Heart left ventricle (tissue), 16 donors: ENCODE measurements around the gene HJV. TPM values are rescaled to one million over a fixed set of nuclear protein-coding genes. Genes with fewer than 3 reads are reported as not detected.
A peak's percentile ranks its signal among the peaks of the same experiment; 100 is the strongest.

ENCODE experiments used
- ATAC-seq, 4 donors: fragments of 200-7000 bp; cut with Tn5 transposase; one replicate each; pipeline ENCODE4 v1.9.1; 2020 to 2022; ENCODE audit warnings: moderate library complexity in 4 of 4, mild to moderate bottlenecking in 3 of 4, moderate number of reproducible peaks in 1 of 4
- DNase-seq, 5 donors: peaks; one replicate each; pipeline ENCODE4 v3.0.0-alpha.2; 2020
- H3K27ac ChIP-seq, 12 donors: fragments of 200-600 bp; sonication (generic) in 4 of 12; one replicate each; pipeline versions ENCODE4 v1.5.0 to v1.8.0; 2016 to 2022; ENCODE audit warnings: mild to moderate bottlenecking in 2 of 12
- H3K27me3 ChIP-seq, 9 donors: fragments of 200-600 bp; sonication (generic) in 2 of 9; one replicate each; pipeline versions ENCODE4 v1.5.1 to v1.8.0; 2016 to 2022; ENCODE audit warnings: mild to moderate bottlenecking in 3 of 9
- H3K36me3 ChIP-seq, 9 donors: fragments of 200-600 bp; sonication (generic) in 2 of 9; one replicate each; pipeline versions ENCODE4 v1.5.0 to v1.8.0; 2018 to 2022; ENCODE audit warnings: mild to moderate bottlenecking in 2 of 9
- H3K4me1 ChIP-seq, 12 donors: fragments of 200-600 bp; sonication (generic) in 4 of 12; one replicate each; pipeline versions ENCODE4 v1.5.0 to v1.8.0; 2016 to 2022; ENCODE audit warnings: mild to moderate bottlenecking in 3 of 12
- H3K4me3 ChIP-seq, 12 donors: fragments of 200-600 bp; sonication (generic) in 4 of 12; one replicate each; pipeline versions ENCODE4 v1.5.0 to v1.8.0; 2017 to 2022; ENCODE audit warnings: mild to moderate bottlenecking in 9 of 12, moderate library complexity in 4 of 12
- H3K9me3 ChIP-seq, 12 donors: fragments of 200-600 bp; sonication (generic) in 4 of 12; one replicate each; pipeline versions ENCODE4 v1.5.0 to v1.8.0; 2016 to 2022; ENCODE audit warnings: mild to moderate bottlenecking in 1 of 12
- POLR2A ChIP-seq, 2 donors: fragments of 450-650 bp; IDR thresholded peaks; one replicate each; pipeline ENCODE4 v1.6.1; 2017; ENCODE audit warnings: antibody characterized with exemption in 2 of 2, mild to moderate bottlenecking in 2 of 2, moderate library complexity in 2 of 2
- WGBS, 4 donors: extraction: QIAGEN DNeasy Blood & Tissue Kit in 2 of 4; methylation state at CpG; one replicate each; pipeline versions ENCODE4 v1.1.5 to v1.1.7; 2013 to 2018; 5-methylcytosine and 5-hydroxymethylcytosine counted together
- intact Hi-C, 10 donors: fragments of 100-400 bp; cut with DNase I; formaldehyde crosslinking; loops; one replicate each; pipeline versions ENCODE4 v1.11.1 to v1.14.2; 2022
- polyA plus RNA-seq, 2 donors: library from polyadenylated mRNA; stranded (reverse); fragments of 200-250 nt; gene quantifications; one replicate each; pipeline ENCODE4 v1.2.3, GENCODE V29; 2013
- total RNA-seq, 9 donors: library from RNA; depleted of rRNA in 2 of 9; stranded (reverse); fragments of >200 nt in 2 of 9; fragmentation: NEBNext Ultra II Directional in 3 of 9; extraction: Animal tissue kit (Norgen Biotek cat#: 25700) in 3 of 9; gene quantifications; one replicate each; pipeline versions ENCODE4 v1.1.0 to v1.2.4, GENCODE V29; 2016 to 2023
- TF ChIP-seq, protein P1 (sequence below), 12 donors: fragments of 200-600 bp; sonication (generic) in 4 of 12; IDR thresholded peaks; one replicate each; pipeline versions ENCODE4 v1.5.0 to v1.8.0; 2018 to 2022; ENCODE audit warnings: antibody characterized with exemption in 12 of 12, mild to moderate bottlenecking in 5 of 12
- donor health status: ischemic (EF 13 %, LVEDD 7.1; RV severe dilation, severe dysfunction).
- donor health status: healthy with polysubstance abuse.
- donor health status: DM: no; HTN: yes; CAD: no.
- donor health status: DM: no; HTN: no; CAD: no.
- donor health status: ischemic (EF 25% LVEDD 6.9; RV normal size, moderate dysfunction).
- donor health status: ischemic (EF 25% LVEDD 5.7; RV mildly dilated, moderate dysfunction).
- donor health status: healthy.
- donor health status: DM: yes; HTN: yes; CAD: no.
- donor health status: ischemic (EF 35%, LVEDD 5.7; RV mildly dilated, moderate dysfunction).
- donor health status: nonischemic (EF 11% LVEDD 7.7; RV severe dilation, severe dysfunction).
- donor health status: DM: yes; HTN: yes; CAD: no.
- donor health status: PGD.
- donor health status: ischemic (EF 29% LVEDD 5.4; RV normal size, mild dysfunction).
- donor health status: nonischemic (EF 23%, LVEDD 6.1; RV moderate dilation, normal function).

HJV gene
- total and polyA plus RNA-seq, 11 donors = 0.62 to 125 (median 63.9) TPM

GRCh38 chr1:145982010-145982723 is 39.4 kb downstream of the HJV start:
- peak overlapping the region; percentile 81 to 98 (median 96) for H3K27ac ChIP-seq
- DNase-seq (peak in 3 of 5 donors; percentile 63 to 74 (median 72)), ATAC-seq (peak in 2 of 4 donors; percentile 1 to 8)

DNA sequence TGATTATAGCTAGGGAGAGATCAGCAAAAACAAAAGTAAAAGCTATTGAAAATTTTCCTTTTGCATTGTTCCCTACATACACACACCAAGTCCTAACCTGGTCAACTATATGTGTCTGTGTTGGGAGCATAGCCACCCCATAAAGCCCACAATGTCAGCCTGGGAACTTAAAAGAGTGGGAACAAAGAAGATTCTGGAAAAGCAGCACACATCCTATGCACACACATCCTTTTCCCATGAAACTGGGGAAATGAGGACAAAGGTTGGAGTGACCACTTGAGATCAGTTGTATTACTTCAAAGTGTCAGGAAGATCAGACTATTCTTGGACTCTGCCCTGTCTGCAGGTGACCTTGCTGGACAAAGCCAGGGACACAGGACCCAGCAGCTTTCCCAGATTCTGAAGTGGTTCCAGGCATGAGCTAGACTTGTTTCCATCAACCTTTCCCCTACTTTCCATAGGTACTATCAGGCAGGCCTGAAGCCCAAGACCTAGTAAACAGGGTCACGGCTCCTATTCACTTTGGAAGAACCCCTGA is 41.0 kb downstream of the HJV start:
- Histone ChIP-seq H3K4me1 (peaks cover 23 to 84% (median 76%) of the 10 kb centered on the region in 12 donors), H3K9me3 (no peaks in the 10 kb centered on the region), H3K36me3 (peaks cover 0 to 6% (median 0%) of the 10 kb centered on the region in 9 donors), H3K27ac (peak overlapping the region; percentile 81 to 98 (median 96)), H3K4me3 (peak overlapping the region in 8 of 12 donors; percentile 5 to 45 (median 35)), H3K27me3 (no peaks in the 10 kb centered on the region)
- intact Hi-C loops = loop anchor here in 2 of 10 donors (2.0 kb wide), 2 partner anchors 16 kb away; partner anchors contain the start of genes ANKRD34A (in 1 of the 2), POLR3GL (in 1 of the 2) and TXNIP (in 1 of the 2)
- DNase-seq (peak in 4 of 5 donors; percentile 64 to 85 (median 74)), ATAC-seq (peak; percentile 38 to 60 (median 50))
- WGBS, 4 donors = 27 to 57% (median 36%) methylated on average over 1 of the region's 1 CpG
- TF ChIP-seq, protein P1, sequence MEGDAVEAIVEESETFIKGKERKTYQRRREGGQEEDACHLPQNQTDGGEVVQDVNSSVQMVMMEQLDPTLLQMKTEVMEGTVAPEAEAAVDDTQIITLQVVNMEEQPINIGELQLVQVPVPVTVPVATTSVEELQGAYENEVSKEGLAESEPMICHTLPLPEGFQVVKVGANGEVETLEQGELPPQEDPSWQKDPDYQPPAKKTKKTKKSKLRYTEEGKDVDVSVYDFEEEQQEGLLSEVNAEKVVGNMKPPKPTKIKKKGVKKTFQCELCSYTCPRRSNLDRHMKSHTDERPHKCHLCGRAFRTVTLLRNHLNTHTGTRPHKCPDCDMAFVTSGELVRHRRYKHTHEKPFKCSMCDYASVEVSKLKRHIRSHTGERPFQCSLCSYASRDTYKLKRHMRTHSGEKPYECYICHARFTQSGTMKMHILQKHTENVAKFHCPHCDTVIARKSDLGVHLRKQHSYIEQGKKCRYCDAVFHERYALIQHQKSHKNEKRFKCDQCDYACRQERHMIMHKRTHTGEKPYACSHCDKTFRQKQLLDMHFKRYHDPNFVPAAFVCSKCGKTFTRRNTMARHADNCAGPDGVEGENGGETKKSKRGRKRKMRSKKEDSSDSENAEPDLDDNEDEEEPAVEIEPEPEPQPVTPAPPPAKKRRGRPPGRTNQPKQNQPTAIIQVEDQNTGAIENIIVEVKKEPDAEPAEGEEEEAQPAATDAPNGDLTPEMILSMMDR (IDR thresholded peaks at IDR 0.05) = no peak
- TF ChIP-seq POLR2A (IDR thresholded peaks at IDR 0.05) = no peak

More at GRCh38 chr1:145982010-145982723, 39.4 kb downstream of the HJV start:
- Histone ChIP-seq H3K4me3 (no peak overlapping the region), H3K4me1 (peaks cover 32 to 98% (median 88%) of the 10 kb centered on the region in 12 donors), H3K36me3 (peaks cover 0 to 2% (median 0%) of the 10 kb centered on the region in 9 donors), H3K27me3 (no peaks in the 10 kb centered on the region), H3K9me3 (no peaks in the 10 kb centered on the region)
- TF ChIP-seq POLR2A (IDR thresholded peaks at IDR 0.05) = no peak
- TF ChIP-seq, protein P1 (IDR thresholded peaks at IDR 0.05) = no peak
- whole genome bisulfite sequencing, 4 donors = 33 to 42% (median 42%) methylated on average over 6 of the region's 6 CpGs
- intact Hi-C loops = loop anchor here in 2 of 10 donors (1.0 kb wide), 1 partner anchor 14 kb away; the partner anchor contains the start of gene TXNIP (in 2 of the 2)

GRCh38 chr1:145979746-145980456 is 41.6 kb downstream of the HJV start:
- Histone ChIP-seq H3K36me3 (peaks cover 0 to 6% (median 0%) of the 10 kb centered on the region in 9 donors), H3K27me3 (no peaks in the 10 kb centered on the region), H3K4me3 (peak overlapping the region in 9 of 12 donors; percentile 5 to 45 (median 35)), H3K4me1 (peaks cover 23 to 78% (median 71%) of the 10 kb centered on the region in 12 donors), H3K27ac (peak overlapping the region; percentile 81 to 98 (median 96)), H3K9me3 (no peaks in the 10 kb centered on the region)
- intact Hi-C loops = loop anchor here in 6 of 10 donors (1.0 to 5.0 kb wide), 6 partner anchors 15 to 123 kb away; partner anchors contain the start of genes TXNIP (in 4 of the 6), ANKRD34A (in 1 of the 6), PIAS3 (in 1 of the 6) and POLR3GL (in 1 of the 6)
- 20 to 26% (median 23%) methylated on average over 7 of the region's 7 CpGs for WGBS, 4 donors
- no peak for TF ChIP-seq POLR2A (IDR thresholded peaks at IDR 0.05)
- TF ChIP-seq, protein P1 (IDR thresholded peaks at IDR 0.05) = no peak
- peak in 3 of 4 donors; percentile 1 to 4 (median 1) for ATAC-seq
- peak in 2 of 5 donors; percentile 49 to 52 for DNase-seq
